GM23248 (cell line): ENCODE results near the gene PCMTD2. TPM values are rescaled to one million over a fixed set of nuclear protein-coding genes. Genes with fewer than 3 reads are reported as not detected.
"Not testable (repeated sequence)": the region's sequence is repeated elsewhere in the genome, so short reads cannot be mapped to it uniquely, and the experiment has no call there.

Experiments used
- DNase-seq: peaks from one replicate; pipeline ENCODE4 v3.0.0-alpha.2; 2015
- H2AFZ ChIP-seq: fragments of 200-600 bp; sonication (generic); 2 replicates; pipeline ENCODE4 v1.6.1; 2016; ENCODE audit warnings: antibody characterized with exemption
- H3F3A ChIP-seq: fragments of 200-600 bp; sonication (generic); 2 replicates; pipeline ENCODE4 v1.6.1; 2016; ENCODE audit warnings: mild to moderate bottlenecking, antibody characterized with exemption, mixed run types; ENCODE audit not compliant: insufficient read depth
- H3K27ac ChIP-seq: fragments of 200-600 bp; sonication (generic); 2 replicates; pipeline ENCODE4 v1.5.1; 2016; ENCODE audit warnings: mild to moderate bottlenecking
- H3K27me3 ChIP-seq: fragments of 200-600 bp; sonication (generic); replicated peaks from 2 replicates; pipeline ENCODE4 v1.6.1; 2016; ENCODE audit warnings: mild to moderate bottlenecking; ENCODE audit not compliant: insufficient read depth
- H3K36me3 ChIP-seq: fragments of 200-600 bp; sonication (generic); 2 replicates; pipeline ENCODE4 v1.6.1; 2016; ENCODE audit warnings: low read depth, mild to moderate bottlenecking
- H3K4me1 ChIP-seq: fragments of 200-600 bp; sonication (generic); 2 replicates; pipeline ENCODE4 v1.6.1; 2016; ENCODE audit warnings: mild to moderate bottlenecking; ENCODE audit not compliant: insufficient read depth
- H3K4me2 ChIP-seq: fragments of 200-600 bp; sonication (generic); one replicate; pipeline ENCODE4 v1.6.1; 2016; ENCODE audit warnings: mild to moderate bottlenecking; ENCODE audit not compliant: unreplicated experiment
- H3K4me3 ChIP-seq: fragments of 200-600 bp; sonication (generic); 2 replicates; pipeline ENCODE4 v1.5.1; 2016; ENCODE audit warnings: mild to moderate bottlenecking
- H3K79me2 ChIP-seq: fragments of 200-600 bp; sonication (generic); 2 replicates; pipeline ENCODE4 v1.6.1; 2016; ENCODE audit warnings: mild to moderate bottlenecking; ENCODE audit not compliant: insufficient read depth
- H3K9ac ChIP-seq: fragments of 200-600 bp; sonication (generic); 2 replicates; pipeline ENCODE4 v1.6.1; 2016; ENCODE audit warnings: mild to moderate bottlenecking
- H3K9me2 ChIP-seq: fragments of 200-600 bp; sonication (generic); 2 replicates; pipeline ENCODE4 v1.6.1; 2016; ENCODE audit warnings: mixed run types, mild to moderate bottlenecking, moderate library complexity; ENCODE audit not compliant: insufficient read depth
- H3K9me3 ChIP-seq: fragments of 200-600 bp; sonication (generic); one replicate; pipeline ENCODE4 v1.6.1; 2017; ENCODE audit warnings: low read depth
- H4K20me1 ChIP-seq: fragments of 200-600 bp; sonication (generic); 2 replicates; pipeline ENCODE4 v1.6.0; 2016; ENCODE audit not compliant: insufficient read depth
- EZH2 ChIP-seq: fragments of 200-600 bp; sonication (generic); IDR thresholded peaks from 2 replicates; pipeline ENCODE4 v1.6.1; 2018; ENCODE audit warnings: antibody characterized with exemption, mild to moderate bottlenecking; ENCODE audit not compliant: insufficient read depth, poor library complexity, severe bottlenecking
- EZH2phosphoT487 ChIP-seq: fragments of 200-600 bp; sonication (generic); IDR thresholded peaks from 2 replicates; pipeline ENCODE4 v1.6.1; 2018; ENCODE audit warnings: antibody characterized with exemption, moderate library complexity, mild to moderate bottlenecking, low read depth; ENCODE audit not compliant: insufficient read depth
- WGBS, 2 experiments: methylation state at CpG; one replicate each; pipeline ENCODE4 v1.1.6; 2015 to 2017; ENCODE audit warnings: low lambda C conversion rate in 2 of 2, low coverage in 1 of 2; ENCODE audit errors: missing lambda C conversion rate in 2 of 2; 5-methylcytosine and 5-hydroxymethylcytosine counted together
- in situ Hi-C: fragments of 300-500 bp; cut with MboI; formaldehyde crosslinking; loops from 2 replicates; pipeline ENCODE4 v1.15.0; 2020
- polyA plus RNA-seq: library from polyadenylated mRNA; unstranded; fragments of >200 nt; fragmentation: Nextera tagmentation; extraction: Ambion mirVana; gene quantifications from 2 replicates; pipeline ENCODE4 v1.2.1, GENCODE V29; 2016
- total RNA-seq: library from RNA; depleted of rRNA; stranded (reverse); fragments of >200 nt; shearing (Covaris generic); gene quantifications from 2 replicates; pipeline ENCODE4 v1.2.3, GENCODE V29; 2014

The PCMTD2 gene
- total and polyA plus RNA-seq, 2 experiments from 2014 or later = 21.1 to 34.3 TPM

DNA sequence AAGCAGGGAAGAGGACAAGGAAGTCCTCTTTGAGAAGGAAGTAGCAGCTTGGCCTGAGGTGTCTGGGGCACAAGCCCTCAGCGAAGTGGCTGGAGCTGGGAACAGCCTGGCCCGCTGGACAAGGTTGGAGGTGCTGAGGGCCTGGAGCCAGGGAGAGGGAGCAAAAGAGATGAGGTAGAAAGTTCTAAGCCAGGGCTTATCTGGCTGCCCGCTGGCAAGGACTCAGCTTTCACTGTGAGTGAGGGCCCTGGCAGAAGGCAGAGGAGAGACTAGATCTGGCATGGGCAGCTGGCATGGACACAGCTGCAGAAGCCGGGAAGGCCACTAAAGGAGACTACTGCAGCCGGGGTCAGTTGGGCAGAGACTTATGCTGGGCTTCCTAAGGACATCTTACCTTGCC, 21.8 kb upstream of the PCMTD2 start:
- no peak overlapping the region for H3K9ac ChIP-seq
- H3K27me3 ChIP-seq = peaks cover 11% of the 10 kb centered on the region; the same call in 1 of the 2 replicates
- no peak overlapping the region for H2AFZ ChIP-seq
- no peak overlapping the region for H3K4me3 ChIP-seq
- no peak for TF ChIP-seq EZH2phosphoT487
- no peak for TF ChIP-seq EZH2
- H3K4me2 ChIP-seq = no peak overlapping the region
- H3K79me2 ChIP-seq = no peaks in the 10 kb centered on the region
- no peaks in the 10 kb centered on the region for H3K36me3 ChIP-seq
- DNase-seq = no peak
- no peaks in the 10 kb centered on the region for H4K20me1 ChIP-seq
- no peaks in the 10 kb centered on the region for H3F3A ChIP-seq
- no peaks in the 10 kb centered on the region for H3K4me1 ChIP-seq
- H3K27ac ChIP-seq = no peak overlapping the region
- WGBS, 2 experiments = 83% methylated on average over 5 of the region's 5 CpGs
- in situ Hi-C loops = no loop called here
- H3K9me2 ChIP-seq = no peaks in the 10 kb centered on the region
- H3K9me3 ChIP-seq = no peaks in the 10 kb centered on the region

- no peak overlapping the region for H3K4me2 ChIP-seq
- H3K4me1 ChIP-seq = no peaks in the 10 kb centered on the region
- H3K79me2 ChIP-seq = no peaks in the 10 kb centered on the region
- H3K9ac ChIP-seq = no peak overlapping the region
- in situ Hi-C loops = no loop called here
- H3K9me2 ChIP-seq = no peaks in the 10 kb centered on the region
- H4K20me1 ChIP-seq = no peaks in the 10 kb centered on the region
- no peaks in the 10 kb centered on the region for H3F3A ChIP-seq
- H3K4me3 ChIP-seq = no peak overlapping the region
- H3K36me3 ChIP-seq = no peaks in the 10 kb centered on the region
- no peak overlapping the region for H3K27ac ChIP-seq
- 82 to 87% methylated on average over 10 to 11 of the region's 11 CpGs for WGBS, 2 experiments
- DNase-seq = no peak
- no peak for TF ChIP-seq EZH2
- no peak for TF ChIP-seq EZH2phosphoT487
- 0 out of 2 replicates have a peak, but pooled peaks cover 7% of the 10 kb centered on the region for H3K27me3 ChIP-seq
- H2AFZ ChIP-seq = no peak overlapping the region
- no peaks in the 10 kb centered on the region for H3K9me3 ChIP-seq
These were observed 21.2 kb upstream of the PCMTD2 start for GRCh38 chr20:64234291-64234791.

GRCh38 chr20:64234921-64235565, 20.5 kb upstream of the PCMTD2 start:
- H3K4me1 ChIP-seq, H4K20me1 ChIP-seq, H3K9me2 ChIP-seq, H3K4me2 ChIP-seq, H3K79me2 ChIP-seq, H3K27ac ChIP-seq, in situ Hi-C loops, H3K9me3 ChIP-seq, H3F3A ChIP-seq, H3K27me3 ChIP-seq, DNase-seq, H3K36me3 ChIP-seq, H3K9ac ChIP-seq, H3K4me3 ChIP-seq, H2AFZ ChIP-seq: not testable (repeated sequence)
- WGBS, 2 experiments = 74 to 82% methylated on average over 5 to 17 of the region's 17 CpGs

- 70 to 86% methylated on average over 8 to 24 of the region's 27 CpGs for WGBS, 2 experiments
- H3K9me2 ChIP-seq = no peaks in the 10 kb centered on the region
These were observed 19.1 kb upstream of the PCMTD2 start for GRCh38 chr20:64236137-64237088.

More at GRCh38 chr20:64236137-64237088, 19.1 kb upstream of the PCMTD2 start:
- Histone ChIP-seq H3K36me3 (no peaks in the 10 kb centered on the region), H3K79me2 (no peaks in the 10 kb centered on the region), H3F3A (no peaks in the 10 kb centered on the region), H3K27ac (no peak overlapping the region), H3K4me3 (no peak overlapping the region), H2AFZ (no peak overlapping the region), H3K27me3 (no peaks in the 10 kb centered on the region), H3K4me2 (no peak overlapping the region), H3K9ac (no peak overlapping the region), H3K9me3 (no peaks in the 10 kb centered on the region), H4K20me1 (no peaks in the 10 kb centered on the region), H3K4me1 (no peaks in the 10 kb centered on the region)
- TF ChIP-seq EZH2 = no peak
- no peak for TF ChIP-seq EZH2phosphoT487
- in situ Hi-C loops = no loop called here
- no peak for DNase-seq
